NCI-H2196 treated with DMSO at 0.1 percent for 48 hours (cell line): Measurements from ENCODE around the gene FGD2.
A peak's percentile ranks its signal among the peaks of the same experiment; 100 is the strongest.
"Not testable (repeated sequence)": the region's sequence is repeated elsewhere in the genome, so short reads cannot be mapped to it uniquely, and the experiment has no call there.

ENCODE experiments used
- DNase-seq: peaks from one replicate; lab custom pipeline; 2025; ENCODE audit not compliant: unreplicated experiment; lab: John Stamatoyannopoulos, UW

FGD2 gene

DNA sequence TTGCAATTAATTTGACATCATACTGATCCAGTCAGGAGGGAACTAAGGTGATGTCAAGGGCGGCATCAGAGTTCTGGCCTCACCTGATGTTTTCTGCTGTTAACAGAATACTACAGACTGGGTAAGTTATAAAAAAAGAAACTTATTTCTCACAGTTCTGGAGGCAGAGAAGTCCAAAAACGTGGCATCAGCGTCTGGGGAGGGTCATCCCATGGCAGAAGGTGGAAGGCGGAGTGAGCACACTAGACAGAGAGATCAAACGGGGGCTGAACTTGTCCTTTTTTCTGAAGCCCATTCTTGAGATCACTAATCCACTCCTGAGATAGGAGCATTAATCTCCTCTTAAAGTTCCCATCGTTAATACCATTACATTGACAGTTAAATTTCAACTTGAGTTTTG lies 16.2 kb upstream of the FGD2 start:
- no peak for DNase-seq

DNA sequence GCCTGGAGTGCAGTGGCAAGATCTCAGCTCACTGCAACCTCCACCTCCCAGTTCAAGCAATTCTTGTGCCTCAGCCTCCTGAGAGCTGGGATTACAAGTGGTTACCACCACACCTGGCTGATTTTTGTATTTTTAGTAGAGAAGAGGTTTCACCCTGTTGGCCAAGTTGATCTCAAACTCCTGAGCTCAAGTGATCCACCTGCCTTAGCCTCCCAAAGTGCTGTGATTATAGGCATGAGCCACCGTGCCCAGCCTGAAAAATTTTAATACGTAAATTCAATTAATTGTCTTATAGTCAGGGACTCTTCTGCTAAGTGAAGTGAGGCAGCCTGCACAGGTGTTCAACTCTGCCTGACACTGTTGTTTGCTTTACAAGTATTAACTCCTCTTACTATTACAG lies 15.1 kb upstream of the FGD2 start:
- not testable (repeated sequence) for DNase-seq

DNA sequence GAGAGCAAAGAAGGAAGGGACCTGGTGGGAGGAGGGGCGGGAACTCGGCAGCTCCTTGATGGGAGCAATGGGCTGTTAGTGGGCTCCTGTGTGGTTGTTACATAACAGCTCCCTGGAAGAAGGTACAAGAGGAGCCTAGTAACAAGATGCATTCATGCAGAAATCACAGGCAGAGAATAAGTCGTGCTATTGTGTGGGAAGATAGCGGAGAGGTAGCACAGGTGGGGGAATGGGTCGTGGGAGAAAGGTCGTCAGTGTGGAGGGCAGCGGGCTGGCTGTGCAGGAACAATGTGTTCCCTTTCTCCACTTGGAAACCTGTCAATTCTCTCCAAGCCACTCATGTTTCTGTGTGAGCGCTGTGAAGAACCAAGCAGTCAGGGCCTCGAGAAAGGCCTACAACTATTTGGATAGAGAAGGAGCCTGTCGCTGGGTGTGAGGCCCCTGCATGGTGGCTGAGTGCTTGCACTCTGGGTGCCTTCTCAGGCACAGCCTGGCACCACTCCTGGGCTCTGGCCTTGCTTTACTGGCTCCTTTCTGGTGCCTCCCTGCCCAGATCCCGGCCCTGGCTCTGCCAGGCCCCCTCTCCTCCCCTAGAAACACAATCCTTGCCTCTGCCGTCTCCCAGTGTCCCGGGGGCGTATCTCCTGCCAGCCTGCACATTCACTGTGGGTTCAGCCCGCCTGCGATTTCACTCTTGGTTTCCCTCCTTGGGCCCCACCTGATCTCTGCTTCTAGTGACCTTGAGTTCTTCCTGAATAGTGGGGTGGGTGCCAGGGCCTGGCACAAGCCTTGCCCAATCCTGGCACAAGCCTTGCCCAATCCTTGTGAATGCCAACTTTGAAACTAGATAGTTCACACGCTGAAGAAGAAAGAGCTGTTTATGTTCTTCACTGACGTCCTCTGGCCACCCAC lies 7.4 kb upstream of the FGD2 start:
- no peak for DNase-seq

DNA sequence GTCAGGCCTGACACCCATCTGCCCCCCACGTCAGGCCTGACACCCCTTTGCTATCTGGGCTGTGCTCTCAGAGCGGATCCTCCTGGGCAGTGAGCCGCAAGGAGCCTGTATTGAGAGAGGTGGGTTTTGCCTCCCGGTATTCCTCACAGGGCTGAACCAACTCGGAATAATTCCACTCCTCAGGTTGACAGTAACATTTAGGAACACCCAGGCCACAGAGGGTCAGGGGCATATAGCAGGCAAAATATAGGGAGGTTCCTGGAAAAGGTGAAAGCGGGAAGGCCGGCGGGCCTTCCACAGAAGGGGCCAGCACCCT lies 6.8 kb upstream of the FGD2 start:
- DNase-seq, result no peak

- DNase-seq, result peak; percentile 29
Observed at GRCh38 chr6:36999061-36999750, 6.2 kb upstream of the FGD2 start.

- no peak for DNase-seq
Observed at GRCh38 chr6:36999751-37000125, 5.7 kb upstream of the FGD2 start.

- no peak for DNase-seq
Observed at GRCh38 chr6:37004044-37004980, 1.1 kb upstream of the FGD2 start.

- no peak for DNase-seq
Observed at GRCh38 chr6:37005827-37006567, 542 bp downstream of the FGD2 start.

GRCh38 chr6:37006793-37007339 lies 1.4 kb downstream of the FGD2 start:
- DNase-seq, result no peak

- no peak for DNase-seq
Observed at GRCh38 chr6:37007340-37008043, 2.0 kb downstream of the FGD2 start.

DNA sequence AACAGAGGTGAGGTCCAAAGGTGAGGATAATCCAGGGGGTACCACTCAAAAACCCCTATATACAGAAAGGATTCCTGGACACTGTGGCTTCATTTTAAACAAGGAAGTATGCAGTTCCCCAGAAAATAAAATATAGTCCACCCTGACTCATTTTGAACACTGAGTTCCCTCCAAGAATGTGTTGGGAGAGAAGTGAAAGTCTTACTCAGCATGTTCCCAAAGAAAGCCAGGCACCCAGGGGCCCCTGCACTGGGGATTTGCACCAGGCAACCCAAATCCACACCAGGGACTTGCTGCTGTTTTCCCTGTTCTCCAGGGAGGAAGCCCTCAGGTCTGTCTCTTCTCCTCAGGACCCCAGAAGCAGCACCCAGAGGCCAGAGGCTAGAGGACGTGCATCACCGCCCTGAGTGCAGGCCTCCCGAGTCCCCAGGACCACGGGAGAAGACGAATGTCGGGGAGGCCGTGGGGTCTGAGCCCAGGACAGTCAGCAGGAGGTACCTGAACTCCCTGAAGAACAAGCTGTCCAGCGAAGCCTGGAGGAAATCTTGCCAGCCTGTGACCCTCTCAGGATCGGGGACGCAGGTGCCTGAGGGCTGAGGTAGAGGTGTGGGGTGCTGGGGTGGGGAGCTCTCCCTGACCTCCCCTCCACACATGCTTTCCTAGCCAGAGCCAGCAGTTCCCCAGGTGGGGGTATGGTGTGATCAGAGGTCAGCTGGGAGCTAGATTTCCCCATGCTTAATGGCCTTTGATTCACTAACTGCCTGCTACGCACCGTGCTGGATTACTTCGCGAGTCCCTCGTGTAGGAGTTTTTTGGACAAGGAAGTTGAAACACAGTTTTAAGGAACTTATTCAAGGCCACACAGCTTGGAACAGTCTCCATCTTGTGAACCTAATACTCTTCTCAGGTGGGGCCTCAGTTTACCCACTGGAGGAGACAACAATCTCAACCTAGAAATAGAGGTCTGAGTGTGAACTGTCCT lies 3.3 kb downstream of the FGD2 start:
- DNase-seq, result no peak

- no peak for DNase-seq
Observed at GRCh38 chr6:37010402-37010892, 5.0 kb downstream of the FGD2 start.

DNA sequence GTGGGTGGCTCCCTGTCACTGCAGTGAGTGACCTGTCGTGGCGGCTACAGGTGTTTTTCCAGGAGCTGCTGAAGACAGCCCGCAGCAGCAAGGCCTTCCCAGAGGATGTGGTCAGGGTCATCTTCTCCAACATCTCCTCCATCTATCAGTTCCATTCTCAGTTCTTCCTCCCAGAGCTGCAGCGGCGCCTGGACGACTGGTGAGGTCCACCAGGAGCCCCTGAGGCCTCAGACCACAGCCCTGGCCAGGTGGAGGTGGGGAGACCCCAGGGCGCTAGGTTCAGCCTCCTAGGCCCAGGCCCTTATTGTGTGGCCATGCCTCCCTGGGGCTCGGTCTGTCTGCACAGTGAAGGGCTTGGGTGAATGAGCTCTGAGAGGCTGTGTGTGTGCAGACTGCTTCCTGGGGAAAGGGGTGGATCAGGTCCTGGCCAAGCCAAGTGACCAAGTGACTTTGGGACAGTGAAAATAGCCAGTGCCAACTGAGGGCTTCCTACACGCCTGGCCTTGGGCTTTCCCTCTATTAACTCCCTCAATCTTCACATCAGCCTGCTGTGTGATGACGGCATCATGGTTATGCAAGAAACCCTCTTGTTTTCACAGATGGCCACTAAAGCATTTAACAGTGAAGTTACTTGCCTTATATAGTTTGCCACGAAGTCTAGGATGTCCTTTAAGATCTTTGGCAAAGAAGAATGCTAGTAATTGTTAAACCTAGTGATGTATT lies 6.4 kb downstream of the FGD2 start:
- no peak for DNase-seq

- no peak for DNase-seq
Observed at GRCh38 chr6:37013516-37014491, 8.3 kb downstream of the FGD2 start.

GRCh38 chr6:37014667-37015066 lies 9.2 kb downstream of the FGD2 start:
- DNase-seq, result no peak

- no peak for DNase-seq
Observed at GRCh38 chr6:37015532-37015931, 10.1 kb downstream of the FGD2 start.

- no peak for DNase-seq
Observed at GRCh38 chr6:37016995-37017394, 11.5 kb downstream of the FGD2 start.
